ENCODE results near the gene EIF5B.
"Not testable (repeated sequence)": the region's sequence is repeated elsewhere in the genome, so short reads cannot be mapped to it uniquely, and the experiment has no call there.

The EIF5B gene, protein sequence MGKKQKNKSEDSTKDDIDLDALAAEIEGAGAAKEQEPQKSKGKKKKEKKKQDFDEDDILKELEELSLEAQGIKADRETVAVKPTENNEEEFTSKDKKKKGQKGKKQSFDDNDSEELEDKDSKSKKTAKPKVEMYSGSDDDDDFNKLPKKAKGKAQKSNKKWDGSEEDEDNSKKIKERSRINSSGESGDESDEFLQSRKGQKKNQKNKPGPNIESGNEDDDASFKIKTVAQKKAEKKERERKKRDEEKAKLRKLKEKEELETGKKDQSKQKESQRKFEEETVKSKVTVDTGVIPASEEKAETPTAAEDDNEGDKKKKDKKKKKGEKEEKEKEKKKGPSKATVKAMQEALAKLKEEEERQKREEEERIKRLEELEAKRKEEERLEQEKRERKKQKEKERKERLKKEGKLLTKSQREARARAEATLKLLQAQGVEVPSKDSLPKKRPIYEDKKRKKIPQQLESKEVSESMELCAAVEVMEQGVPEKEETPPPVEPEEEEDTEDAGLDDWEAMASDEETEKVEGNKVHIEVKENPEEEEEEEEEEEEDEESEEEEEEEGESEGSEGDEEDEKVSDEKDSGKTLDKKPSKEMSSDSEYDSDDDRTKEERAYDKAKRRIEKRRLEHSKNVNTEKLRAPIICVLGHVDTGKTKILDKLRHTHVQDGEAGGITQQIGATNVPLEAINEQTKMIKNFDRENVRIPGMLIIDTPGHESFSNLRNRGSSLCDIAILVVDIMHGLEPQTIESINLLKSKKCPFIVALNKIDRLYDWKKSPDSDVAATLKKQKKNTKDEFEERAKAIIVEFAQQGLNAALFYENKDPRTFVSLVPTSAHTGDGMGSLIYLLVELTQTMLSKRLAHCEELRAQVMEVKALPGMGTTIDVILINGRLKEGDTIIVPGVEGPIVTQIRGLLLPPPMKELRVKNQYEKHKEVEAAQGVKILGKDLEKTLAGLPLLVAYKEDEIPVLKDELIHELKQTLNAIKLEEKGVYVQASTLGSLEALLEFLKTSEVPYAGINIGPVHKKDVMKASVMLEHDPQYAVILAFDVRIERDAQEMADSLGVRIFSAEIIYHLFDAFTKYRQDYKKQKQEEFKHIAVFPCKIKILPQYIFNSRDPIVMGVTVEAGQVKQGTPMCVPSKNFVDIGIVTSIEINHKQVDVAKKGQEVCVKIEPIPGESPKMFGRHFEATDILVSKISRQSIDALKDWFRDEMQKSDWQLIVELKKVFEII

DNA sequence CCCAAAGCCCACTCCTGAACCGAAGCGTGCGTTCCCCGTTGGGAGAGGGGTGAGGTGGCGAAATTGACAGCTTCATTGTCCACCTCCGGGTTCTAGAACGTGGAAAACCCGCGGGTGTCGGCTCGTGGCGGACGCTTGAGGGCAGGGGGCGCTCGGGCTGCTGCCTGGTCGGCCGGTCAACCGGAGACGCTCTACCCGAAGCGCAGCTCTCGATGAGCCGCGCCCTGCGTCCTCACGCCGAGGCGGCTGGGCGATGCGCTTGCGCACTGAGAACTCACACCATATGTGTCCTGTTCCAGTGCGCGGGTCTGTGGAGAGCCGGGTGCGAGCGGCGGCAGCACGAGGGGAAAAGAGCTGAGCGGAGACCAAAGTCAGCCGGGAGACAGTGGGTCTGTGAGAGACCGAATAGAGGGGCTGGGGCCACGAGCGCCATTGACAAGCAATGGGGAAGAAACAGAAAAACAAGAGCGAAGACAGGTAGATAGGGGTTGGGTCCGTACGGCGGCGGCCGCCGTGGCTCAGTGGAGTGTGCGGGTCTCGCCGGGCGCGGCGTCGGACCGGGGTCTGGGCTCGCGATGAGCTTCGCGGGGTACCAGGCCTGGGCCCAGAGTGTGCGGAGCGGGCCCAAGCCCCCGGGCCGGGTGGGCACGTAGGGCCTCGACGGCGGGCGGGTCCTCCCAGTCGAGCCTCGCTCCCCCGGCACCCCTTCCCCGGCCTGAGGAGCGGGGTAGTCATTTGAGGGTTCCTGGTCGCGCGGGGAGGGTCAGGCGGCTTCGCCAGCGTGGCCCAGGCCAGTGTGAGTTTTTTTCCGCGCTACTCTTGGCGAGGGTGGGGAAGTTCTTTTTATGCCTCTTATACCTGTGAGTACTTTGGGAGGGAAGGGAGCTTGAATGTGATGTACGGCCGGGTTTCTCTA, at the start of gene EIF5B:
Gene EIF5B (plus strand): TSS at position 277 of the 916 bp plus-strand sequence. CDS start 166 bp downstream, at position 443.
- peak; percentile 96 for DNase-seq

- DNase-seq: no peak
These were observed 39.2 kb upstream of the EIF5B start for GRCh38 chr2:99297994-99298393.

DNA sequence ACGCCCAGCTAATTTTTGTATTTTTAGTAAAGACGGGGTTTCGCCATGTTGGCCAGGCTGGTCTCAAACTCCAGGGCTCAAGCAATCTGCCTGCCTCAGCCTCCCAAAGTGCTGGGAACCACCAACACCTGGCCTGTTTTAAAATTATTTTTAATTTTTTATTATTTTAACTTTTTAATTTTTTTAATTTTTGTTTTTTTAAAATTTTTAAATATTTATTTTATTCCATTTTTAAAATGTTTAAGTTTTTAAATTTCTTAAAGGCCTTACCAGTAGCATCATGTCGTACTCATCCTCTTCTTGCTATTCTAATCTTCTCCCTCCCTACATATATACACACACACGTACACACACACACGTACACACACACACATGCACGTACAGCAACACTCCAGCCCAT, 37.6 kb upstream of the EIF5B start:
- DNase-seq: no peak

- DNase-seq: not testable (repeated sequence)
These were observed 36.1 kb upstream of the EIF5B start, which contains the start of gene LYG1 for GRCh38 chr2:99301097-99301496. TSS of gene LYG1 (minus strand) at chr2:99301197. CDS start at chr2:99295670, 5,527 bp downstream.

- DNase-seq: no peak
These were observed 19.9 kb upstream of the EIF5B start for GRCh38 chr2:99317161-99317872.

DNA sequence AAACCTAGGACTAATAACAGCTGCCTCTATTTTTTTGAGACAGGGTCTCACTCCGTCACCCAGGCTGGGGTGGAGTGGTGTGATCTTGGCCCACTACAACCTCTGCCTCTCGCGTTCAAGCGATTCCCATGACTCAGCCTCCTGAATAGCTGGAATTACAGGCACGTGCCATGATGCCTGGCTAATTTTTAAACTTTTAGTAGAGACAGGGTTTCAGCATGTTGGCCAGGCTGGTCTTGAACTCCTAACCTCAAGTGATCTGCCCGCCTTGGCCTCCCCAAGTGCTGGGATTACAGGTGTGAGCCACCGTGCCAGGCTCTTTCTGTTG, 19.4 kb upstream of the EIF5B start:
- DNase-seq: not testable (repeated sequence)

- DNase-seq: no peak
These were observed 11.8 kb upstream of the EIF5B start for GRCh38 chr2:99325384-99325783.

DNA sequence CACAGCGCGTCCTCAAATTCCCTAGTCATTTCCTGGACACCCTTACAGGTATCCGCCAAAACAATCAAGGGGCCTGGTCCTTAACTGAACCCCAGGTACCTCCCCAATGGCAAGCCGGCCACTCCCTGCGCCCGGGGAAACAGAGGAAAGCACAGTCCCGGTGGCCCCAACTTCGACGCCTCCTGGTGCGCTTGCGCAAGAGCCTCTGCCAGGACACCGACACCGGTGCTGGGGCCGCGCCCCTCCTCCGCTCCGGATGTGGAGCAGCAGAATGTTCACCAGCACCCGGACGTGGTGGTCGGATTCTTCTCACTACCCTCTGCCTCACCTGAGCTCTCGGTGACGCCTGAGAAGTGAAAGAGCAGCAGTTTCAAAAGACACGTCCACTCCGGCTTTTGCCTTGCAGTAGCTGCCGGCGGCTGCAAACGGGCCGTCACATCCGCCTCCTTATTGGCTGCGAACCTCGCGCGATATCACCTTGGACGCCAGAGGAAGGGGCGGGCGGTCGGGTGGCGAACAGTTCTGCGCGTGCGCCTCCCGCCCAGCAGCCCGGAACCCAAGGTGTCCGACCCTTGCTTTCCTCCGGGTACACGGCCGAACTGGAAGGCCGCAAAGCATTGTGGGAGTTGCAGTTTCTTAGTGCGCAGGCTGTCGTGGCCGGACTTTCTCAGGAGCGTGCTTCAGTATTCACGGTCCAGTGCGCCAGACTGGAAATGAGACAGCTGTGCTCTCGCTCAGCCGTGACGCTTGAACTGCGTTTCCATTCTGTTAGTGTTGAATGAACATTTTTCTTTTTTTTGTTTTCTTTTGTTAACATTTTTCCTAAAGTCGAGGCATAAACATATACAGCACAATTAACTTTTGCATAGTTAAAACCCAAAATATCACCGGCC, 1.0 kb upstream of the EIF5B start, which contains the start of gene TXNDC9:
Gene TXNDC9 (minus strand): TSS at position 423 of the 893 bp plus-strand sequence. CDS start 3,123 bp downstream, outside the sequence.
- peak; percentile 99 for DNase-seq

DNA sequence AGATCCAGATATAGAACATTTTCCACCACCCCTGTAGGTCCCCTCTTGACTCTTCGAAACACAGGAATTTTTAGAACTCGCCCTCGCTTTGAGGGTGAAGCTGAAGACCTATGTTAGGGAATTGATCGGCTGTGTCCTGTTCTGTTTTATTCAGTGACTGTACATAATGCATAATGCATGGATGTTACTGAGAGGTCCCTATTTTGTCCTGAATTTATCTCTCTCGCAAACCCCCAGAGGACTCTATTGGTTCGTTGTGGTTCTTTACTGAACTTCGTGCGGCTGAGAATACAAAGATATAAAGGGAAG, 431 bp upstream of the EIF5B start:
- no peak for DNase-seq

GRCh38 chr2:99338029-99338585, 918 bp downstream of the EIF5B start:
- DNase-seq: no peak

GRCh38 chr2:99340669-99341236, 3.6 kb downstream of the EIF5B start:
- DNase-seq: no peak

DNA sequence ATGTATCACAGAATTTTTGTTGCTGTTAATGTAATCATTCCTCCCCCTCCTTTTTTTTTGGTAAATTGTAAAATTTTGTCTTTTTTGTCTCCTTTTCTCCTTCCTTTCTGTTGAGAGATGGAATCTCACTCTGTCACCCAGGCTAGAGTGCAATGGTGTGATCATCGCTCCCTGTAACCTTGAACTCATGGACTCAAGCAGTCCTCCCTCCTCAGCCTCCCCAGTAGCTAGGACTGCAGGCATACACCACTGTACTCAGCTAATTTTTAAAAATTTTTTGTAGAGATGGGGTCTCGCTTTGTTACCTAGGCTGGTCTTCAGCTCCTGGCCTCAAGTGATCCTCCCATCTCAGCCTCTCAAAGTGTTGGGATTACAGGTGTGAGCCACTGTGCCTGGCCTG, 5.3 kb downstream of the EIF5B start:
- no peak for DNase-seq

DNA sequence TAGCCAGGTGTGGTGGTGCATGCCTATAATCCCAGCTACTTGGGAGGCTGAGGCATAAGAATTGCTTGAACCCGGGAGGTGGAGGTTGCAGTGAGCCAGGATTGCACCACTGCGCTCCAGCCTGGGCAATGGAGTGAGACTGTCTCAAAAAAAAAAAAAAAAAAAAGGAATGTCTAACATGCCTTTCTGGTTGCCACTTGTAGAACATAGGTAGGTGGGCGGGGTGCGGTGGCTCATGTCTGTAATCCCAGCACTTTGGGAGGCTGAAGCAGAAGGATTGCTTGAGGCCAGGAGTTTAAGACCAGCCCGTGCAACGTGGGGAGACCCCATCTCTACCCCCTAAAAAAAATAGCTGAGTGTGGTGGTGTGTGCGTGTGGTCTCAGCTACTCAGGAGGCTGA, 8.3 kb downstream of the EIF5B start:
- not testable (repeated sequence) for DNase-seq

DNA sequence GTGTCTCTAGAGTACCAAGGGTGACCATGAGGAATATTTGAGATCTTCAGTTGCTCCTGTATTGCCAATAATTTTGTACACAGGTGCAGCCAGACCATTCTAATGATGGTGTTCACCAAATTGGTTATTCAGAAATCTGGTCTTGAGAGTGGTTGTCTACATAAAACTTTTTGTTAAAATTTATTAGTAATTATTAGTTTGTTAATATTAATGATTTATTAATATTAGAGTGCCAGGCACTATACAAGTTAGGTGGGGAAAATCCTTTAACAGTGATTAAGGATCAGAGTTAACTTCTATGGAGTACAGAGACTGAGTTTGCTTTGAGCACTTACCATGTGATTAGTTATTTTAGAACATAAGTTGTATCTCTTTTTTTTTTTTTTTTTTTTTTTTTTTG, 9.0 kb downstream of the EIF5B start:
- DNase-seq: no peak

DNA sequence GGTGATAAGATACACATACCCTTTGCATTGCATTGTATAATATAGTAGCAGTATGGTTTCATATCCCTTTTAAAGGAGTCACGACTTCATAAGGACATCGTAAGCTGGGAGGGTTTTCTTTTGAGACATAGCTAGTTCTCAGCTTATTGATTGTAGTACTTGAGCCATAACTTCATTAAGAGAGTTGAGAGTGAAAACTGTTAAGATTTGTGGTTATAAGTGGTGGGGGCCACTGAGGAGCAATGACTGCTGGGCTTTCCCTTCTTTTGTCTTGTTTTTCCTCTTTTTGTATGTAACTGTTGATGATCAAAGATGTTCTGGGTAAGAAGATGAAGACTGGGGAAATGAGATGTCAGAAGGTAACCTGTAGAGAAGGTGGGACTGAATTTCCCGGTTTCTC, 11.0 kb downstream of the EIF5B start:
- DNase-seq: no peak

GRCh38 chr2:99350194-99350593, 13.0 kb downstream of the EIF5B start:
- DNase-seq: no peak

- no peak for DNase-seq
These were observed 16.9 kb downstream of the EIF5B start for GRCh38 chr2:99354070-99354469.

DNA sequence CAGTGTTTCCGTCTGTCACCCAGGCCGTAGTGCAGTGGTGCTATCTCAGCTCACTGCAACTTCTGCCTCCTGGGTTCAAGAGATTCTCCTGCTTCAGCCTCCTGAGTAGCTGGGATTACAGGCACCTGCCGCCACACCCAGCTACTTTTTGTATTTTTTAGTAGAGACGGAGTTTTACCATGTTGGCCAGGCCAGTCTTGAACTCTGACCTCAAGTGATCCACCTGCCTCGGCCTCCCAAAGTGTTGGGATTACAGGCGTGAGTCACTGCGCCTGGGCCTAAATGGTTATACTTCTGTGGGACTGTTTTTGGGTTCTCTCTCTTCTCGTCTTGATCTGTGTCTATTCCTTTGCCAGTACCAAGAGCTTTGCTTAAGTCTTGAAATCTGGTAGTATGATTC, 17.6 kb downstream of the EIF5B start:
- not testable (repeated sequence) for DNase-seq

DNA sequence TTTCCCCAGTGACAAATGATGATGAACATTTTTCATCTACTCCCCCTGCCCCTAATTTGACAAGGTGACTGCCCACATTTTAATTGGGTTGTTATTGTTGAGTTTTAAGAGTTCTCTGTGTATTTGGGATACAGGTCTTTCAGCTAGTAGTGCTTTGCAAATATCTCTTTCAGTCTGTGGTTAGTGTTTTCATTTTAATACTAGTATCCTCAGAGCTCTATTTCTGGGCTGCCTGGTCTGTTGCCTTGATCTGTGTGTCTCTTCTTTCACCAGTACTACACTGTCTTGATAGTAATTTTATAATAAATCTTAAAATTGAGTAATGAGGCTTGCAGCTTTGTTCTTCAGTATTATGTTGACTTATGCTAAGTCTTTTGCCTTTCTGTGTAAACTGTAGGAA, 19.7 kb downstream of the EIF5B start:
- DNase-seq: no peak

- no peak for DNase-seq
These were observed 28.5 kb downstream of the EIF5B start for GRCh38 chr2:99365661-99366060.
